ENCODE data around the gene PCSK5. TPM values are rescaled to one million over a fixed set of nuclear protein-coding genes. Genes with fewer than 3 reads are reported as not detected.
"Not testable (repeated sequence)": the region's sequence is repeated elsewhere in the genome, so short reads cannot be mapped to it uniquely, and the experiment has no call there.

Gene PCSK5
- polyA plus RNA-seq (ENCODE audit: insufficient read length in 3 of 3), result 10 to 100 TPM; 14.4 to 17.8 (median 17.3) TPM
- long read RNA-seq, donor 1, full-length matches to known transcripts, result 1 of 1 reads
- long read RNA-seq, donor 1, partial matches to known transcripts, result 0 of 1 reads
- long read RNA-seq, donor 1, other reads (novel, unspliced or antisense), result 0 of 1 reads
- long read RNA-seq, donor 2, full-length matches to known transcripts, result 1 of 1 reads
- long read RNA-seq, donor 2, partial matches to known transcripts, result 0 of 1 reads
- long read RNA-seq, donor 2, other reads (novel, unspliced or antisense), result 0 of 1 reads
- long read RNA-seq, donor 3, full-length matches to known transcripts, result 3 of 3 reads
- long read RNA-seq, donor 3, partial matches to known transcripts, result 0 of 3 reads
- long read RNA-seq, donor 3, other reads (novel, unspliced or antisense), result 0 of 3 reads
- long read RNA-seq, donor 4, full-length matches to known transcripts, result 1 of 1 reads
- long read RNA-seq, donor 4, partial matches to known transcripts, result 0 of 1 reads
- long read RNA-seq, donor 4, other reads (novel, unspliced or antisense), result 0 of 1 reads
- long read RNA-seq, donor 5, result 0 reads
- long read RNA-seq, donor 6, full-length matches to known transcripts, result 2 of 2 reads
- long read RNA-seq, donor 6, partial matches to known transcripts, result 0 of 2 reads
- long read RNA-seq, donor 6, other reads (novel, unspliced or antisense), result 0 of 2 reads
- long read RNA-seq, donor 7, full-length matches to known transcripts, result 1 of 1 reads
- long read RNA-seq, donor 7, partial matches to known transcripts, result 0 of 1 reads
- long read RNA-seq, donor 7, other reads (novel, unspliced or antisense), result 0 of 1 reads
- long read RNA-seq, donor 8, result 0 reads
- long read RNA-seq, donor 9, full-length matches to known transcripts, result 2 of 2 reads
- long read RNA-seq, donor 9, partial matches to known transcripts, result 0 of 2 reads
- long read RNA-seq, donor 9, other reads (novel, unspliced or antisense), result 0 of 2 reads
- long read RNA-seq, donor 10, full-length matches to known transcripts, result 1 of 1 reads
- long read RNA-seq, donor 10, partial matches to known transcripts, result 0 of 1 reads
- long read RNA-seq, donor 10, other reads (novel, unspliced or antisense), result 0 of 1 reads
- long read RNA-seq, donor 11, full-length matches to known transcripts, result 1 of 1 reads
- long read RNA-seq, donor 11, partial matches to known transcripts, result 0 of 1 reads
- long read RNA-seq, donor 11, other reads (novel, unspliced or antisense), result 0 of 1 reads
- long read RNA-seq, donor 12, result 0 reads
- long read RNA-seq, donor 13, result 0 reads
- long read RNA-seq, donor 14, full-length matches to known transcripts, result 2 of 2 reads
- long read RNA-seq, donor 14, partial matches to known transcripts, result 0 of 2 reads
- long read RNA-seq, donor 14, other reads (novel, unspliced or antisense), result 0 of 2 reads
- long read RNA-seq, donor 15, result 0 reads
- long read RNA-seq, donor 16, full-length matches to known transcripts, result 3 of 121 reads
- long read RNA-seq, donor 16, partial matches to known transcripts, result 42 of 121 reads
- long read RNA-seq, donor 16, other reads (novel, unspliced or antisense), result 76 of 121 reads

DNA sequence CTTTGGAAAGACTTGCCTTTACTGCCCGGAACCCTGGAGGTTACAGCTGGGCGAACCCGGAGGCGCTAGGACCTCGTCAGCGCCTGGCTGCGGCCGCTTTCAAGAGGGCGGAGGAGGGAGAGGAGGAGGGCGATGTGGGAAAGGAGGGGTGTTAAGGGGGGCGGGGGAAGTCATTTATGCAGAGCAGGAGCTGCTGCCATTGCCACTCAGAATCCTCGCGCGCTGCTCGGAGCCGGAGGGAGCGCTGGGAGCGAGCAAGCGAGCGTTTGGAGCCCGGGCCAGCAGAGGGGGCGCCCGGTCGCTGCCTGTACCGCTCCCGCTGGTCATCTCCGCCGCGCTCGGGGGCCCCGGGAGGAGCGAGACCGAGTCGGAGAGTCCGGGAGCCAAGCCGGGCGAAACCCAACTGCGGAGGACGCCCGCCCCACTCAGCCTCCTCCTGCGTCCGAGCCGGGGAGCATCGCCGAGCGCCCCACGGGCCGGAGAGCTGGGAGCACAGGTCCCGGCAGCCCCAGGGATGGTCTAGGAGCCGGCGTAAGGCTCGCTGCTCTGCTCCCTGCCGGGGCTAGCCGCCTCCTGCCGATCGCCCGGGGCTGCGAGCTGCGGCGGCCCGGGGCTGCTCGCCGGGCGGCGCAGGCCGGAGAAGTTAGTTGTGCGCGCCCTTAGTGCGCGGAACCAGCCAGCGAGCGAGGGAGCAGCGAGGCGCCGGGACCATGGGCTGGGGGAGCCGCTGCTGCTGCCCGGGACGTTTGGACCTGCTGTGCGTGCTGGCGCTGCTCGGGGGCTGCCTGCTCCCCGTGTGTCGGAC is at the start of gene PCSK5:
Gene PCSK5 (plus strand): TSS at position 202 of the 805 bp plus-strand sequence. CDS start 509 bp downstream, at position 711.
- DNase-seq (ENCODE audit: extremely low read depth in 1 of 11, low read depth in 9 of 11, low spot score in 4 of 11), result peak; percentile 84 to 96 (median 91)

DNA sequence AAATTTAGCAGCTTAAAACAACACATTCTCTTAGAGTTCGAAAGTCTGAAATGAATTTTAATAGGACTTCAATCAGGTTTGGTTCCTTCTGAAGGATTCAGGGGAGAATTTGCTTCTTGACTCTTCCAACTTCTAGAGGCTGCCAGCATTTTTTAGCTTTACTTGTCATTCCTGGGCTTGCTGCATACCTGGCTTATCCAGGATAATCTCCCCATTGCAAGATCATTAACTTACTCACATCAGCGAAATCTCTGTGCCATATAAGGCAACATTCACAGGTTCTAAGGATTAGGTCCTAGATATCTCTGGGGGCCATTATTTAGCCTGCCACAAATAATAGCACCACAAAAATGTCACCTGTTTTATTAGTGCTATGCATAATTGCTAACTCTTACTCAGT is 46.2 kb upstream of the PCSK5 start:
- no peak for DNase-seq (ENCODE audit: extremely low read depth in 1 of 11, low read depth in 9 of 11, low spot score in 4 of 11)

DNA sequence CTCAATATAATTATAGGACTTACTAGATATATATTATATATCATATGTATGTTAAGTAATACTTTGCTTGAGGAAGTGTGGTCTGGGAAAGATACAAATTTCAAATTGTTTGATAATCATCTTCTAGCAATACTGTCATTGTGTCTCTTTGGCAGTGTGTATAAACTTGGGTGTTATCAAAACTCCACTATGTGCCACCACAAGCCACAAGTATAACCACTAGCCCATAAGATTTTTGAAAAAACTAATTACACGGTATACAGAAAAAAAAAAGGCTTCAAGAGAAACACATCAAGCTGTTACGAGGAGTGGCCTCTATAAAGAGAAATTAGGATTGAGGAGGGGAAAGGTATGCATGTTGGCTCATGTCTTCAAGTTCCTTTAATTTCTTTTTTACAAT is 44.7 kb upstream of the PCSK5 start:
- DNase-seq (ENCODE audit: extremely low read depth in 1 of 11, low read depth in 9 of 11, low spot score in 4 of 11), result no peak

DNA sequence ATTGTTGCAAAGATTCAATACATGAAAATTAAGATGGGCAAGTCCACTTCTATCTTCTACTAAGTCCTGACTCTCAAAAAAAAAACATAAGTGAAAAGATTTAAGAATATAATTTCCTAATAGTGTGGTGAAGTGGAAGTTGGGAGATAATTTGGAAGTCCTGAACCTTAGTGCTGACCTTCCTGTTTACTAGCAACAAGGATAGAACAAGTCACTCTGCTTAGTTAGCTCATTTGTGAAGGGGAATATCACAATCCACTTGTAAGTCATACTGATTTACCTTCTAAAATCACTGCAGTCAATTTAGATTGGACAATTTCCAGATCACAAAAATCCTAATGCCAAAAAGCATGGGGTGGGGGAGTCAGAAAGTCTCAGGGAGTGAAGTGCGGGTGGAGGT is 43.4 kb upstream of the PCSK5 start:
- no peak for DNase-seq (ENCODE audit: extremely low read depth in 1 of 11, low read depth in 9 of 11, low spot score in 4 of 11)

DNA sequence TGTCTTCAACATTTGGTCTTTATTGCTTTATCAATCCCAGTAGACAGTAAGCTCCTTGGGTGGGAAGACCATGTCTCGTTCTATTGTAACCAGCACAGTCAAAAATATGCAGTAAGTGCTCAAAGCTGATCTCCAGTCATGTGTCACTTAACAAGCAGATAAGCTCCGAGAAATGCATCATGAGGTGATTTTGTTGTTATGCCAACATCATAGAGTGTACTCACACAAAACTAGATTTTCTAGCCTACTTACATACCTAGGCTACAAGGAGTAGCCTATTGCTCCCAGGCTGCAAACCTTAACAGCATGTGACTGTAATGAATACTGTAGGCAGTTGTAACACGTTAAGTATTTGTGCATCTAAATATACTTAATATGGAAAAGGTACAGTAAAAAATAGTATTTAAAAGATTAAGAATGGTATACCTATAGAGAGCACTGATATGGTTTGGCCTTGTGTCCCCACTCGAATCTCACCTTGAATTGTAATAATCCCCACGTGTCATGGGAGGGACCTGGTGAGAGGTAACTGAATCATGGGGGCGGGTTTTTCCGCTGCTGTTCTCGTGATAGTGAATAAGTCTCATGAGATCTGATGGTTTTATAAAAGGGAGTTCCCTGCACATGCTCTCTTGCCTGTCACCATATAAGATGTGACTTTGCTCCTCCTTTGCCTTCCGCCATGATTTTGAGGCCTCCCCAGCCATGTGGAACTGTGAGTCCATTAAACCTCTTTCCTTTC is 39.8 kb upstream of the PCSK5 start:
- DNase-seq (ENCODE audit: extremely low read depth in 1 of 11, low read depth in 9 of 11, low spot score in 4 of 11), result no peak

DNA sequence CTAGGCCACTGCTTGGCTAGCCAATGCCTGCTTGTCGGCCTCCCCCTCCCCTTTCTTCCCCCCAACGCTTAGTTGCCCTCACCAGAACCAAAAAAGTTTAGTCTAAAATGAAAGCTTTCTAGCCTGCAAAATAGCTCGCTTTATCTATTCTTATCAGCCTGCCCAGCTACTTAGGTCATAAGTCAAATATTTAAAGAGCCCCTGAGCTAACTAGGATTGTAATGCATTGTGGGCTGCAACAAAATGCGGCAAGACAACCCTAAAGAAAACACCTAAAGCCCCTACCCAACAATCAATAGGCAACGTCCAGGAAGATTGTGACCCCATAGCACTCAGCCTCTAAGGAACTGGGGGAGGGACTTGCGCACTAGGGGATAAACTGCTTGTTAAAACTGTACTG is 38.6 kb upstream of the PCSK5 start:
- DNase-seq (ENCODE audit: extremely low read depth in 1 of 11, low read depth in 9 of 11, low spot score in 4 of 11), result no peak

DNA sequence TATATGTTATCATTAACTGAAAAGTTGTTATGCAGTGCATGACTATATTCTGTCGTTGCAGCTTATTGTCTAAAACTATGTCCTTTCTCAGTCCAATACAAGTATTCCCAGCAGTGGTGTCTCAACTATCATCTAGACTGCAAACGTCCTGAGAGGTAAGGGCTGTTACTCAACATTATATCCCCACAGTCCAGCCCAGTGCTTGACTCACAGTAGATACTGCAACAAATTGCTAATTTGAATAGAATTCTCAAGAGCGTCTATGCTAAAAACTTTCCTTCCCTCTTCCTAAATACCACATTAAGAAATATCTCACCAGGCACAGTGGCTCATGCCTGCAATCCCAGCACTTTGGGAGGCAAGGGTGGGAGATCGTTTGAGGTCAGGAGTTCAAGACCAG is 37.7 kb upstream of the PCSK5 start:
- DNase-seq (ENCODE audit: extremely low read depth in 1 of 11, low read depth in 9 of 11, low spot score in 4 of 11), result no peak

DNA sequence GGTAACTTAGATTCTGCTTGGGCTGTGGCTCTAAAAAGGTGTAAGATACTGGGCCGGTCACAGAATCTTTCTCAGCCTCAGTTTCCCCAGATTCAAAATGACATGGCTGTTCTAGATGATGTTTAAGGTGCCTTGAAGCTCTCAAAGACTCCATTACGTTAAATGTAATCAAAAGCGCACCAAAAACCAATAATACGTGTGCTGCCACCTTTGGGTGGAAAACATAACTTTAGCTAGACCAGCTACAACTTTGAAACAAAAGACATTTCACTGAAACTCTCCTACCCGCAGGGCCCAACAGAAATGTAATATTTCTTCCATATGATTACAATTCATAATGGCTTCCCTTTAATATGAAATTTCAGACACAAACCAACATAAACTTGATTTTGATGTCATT is 35.0 kb upstream of the PCSK5 start:
- DNase-seq (ENCODE audit: extremely low read depth in 1 of 11, low read depth in 9 of 11, low spot score in 4 of 11), result peak in 5 of 11 donors; percentile 9 to 27 (median 15)

DNA sequence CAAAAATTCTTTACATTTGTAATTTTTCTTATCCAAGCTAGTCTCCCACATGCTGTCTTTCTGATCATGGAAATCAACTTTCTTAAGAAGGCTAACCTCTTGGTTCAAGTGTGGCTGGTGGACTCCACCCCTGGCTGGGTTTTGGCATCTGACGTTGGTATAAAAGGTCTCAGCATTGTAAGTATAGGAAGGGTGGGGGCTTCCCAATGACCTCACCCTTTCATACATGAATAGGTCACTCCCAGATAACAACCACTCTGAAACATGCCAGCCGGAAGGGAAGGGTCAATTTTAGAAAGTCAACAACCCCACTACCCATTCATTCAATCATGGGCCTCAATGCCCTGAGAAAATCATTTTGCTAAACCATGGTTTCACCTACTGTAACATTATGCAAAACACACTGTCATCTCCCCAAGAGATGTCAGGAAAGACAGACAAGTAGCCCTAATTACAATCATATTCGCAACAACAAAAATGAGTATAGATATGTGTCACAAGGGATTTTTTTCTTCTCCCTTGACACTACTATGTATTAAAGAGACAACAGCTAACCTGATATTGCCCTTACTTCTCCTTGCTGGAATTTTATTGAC is 31.9 kb upstream of the PCSK5 start:
- no peak for DNase-seq (ENCODE audit: extremely low read depth in 1 of 11, low read depth in 9 of 11, low spot score in 4 of 11)

DNA sequence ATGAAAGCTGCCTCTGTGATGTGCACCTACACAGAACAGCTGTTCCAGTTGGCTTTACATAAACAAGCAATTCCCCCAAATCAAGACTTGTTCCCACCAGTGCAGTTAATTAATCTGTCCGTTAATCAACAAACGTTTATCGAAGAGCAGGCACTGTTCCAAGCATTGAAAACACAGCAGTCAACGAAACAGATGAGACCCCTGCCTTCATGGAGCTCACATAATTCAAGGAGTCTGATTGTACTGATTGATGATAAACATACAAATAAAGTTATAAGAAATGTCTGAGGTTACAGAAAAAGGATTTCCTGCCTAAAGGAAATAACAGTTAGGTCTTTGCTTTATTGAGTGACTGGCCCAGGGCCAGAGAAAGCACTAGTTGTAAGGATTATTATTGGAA is 26.2 kb upstream of the PCSK5 start:
- peak in 2 of 11 donors; percentile 11 to 16 for DNase-seq (ENCODE audit: extremely low read depth in 1 of 11, low read depth in 9 of 11, low spot score in 4 of 11)

DNA sequence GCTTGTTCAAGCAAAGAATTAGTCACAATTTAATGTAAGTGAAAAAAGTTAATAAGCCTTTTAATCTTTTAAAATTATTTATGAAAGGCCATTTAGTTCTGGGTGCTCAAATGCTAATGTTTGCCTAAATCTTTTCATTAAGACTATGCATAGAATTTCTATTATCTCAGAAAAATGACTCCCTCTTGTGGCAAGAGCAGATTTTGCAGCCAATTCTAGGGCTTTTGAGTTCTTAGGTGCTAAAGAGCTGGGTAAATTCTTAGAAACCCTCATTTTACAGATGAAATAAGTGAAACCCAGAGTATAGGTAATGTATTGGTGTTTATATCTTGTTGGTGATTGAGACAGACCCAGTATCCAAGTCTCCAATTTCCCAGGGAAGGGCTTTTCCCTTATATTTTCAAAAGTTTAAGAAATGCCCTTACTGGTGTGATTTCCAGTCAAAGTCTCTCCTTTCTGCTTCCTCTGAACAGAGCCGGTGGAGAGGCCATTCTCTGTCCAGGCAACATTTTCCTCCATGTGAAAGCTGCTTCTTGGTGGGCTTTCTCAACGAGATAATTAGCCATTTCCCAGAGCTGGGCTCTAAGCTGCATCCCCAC is 24.1 kb upstream of the PCSK5 start:
- peak in 7 of 11 donors; percentile 32 to 66 (median 41) for DNase-seq (ENCODE audit: extremely low read depth in 1 of 11, low read depth in 9 of 11, low spot score in 4 of 11)

DNA sequence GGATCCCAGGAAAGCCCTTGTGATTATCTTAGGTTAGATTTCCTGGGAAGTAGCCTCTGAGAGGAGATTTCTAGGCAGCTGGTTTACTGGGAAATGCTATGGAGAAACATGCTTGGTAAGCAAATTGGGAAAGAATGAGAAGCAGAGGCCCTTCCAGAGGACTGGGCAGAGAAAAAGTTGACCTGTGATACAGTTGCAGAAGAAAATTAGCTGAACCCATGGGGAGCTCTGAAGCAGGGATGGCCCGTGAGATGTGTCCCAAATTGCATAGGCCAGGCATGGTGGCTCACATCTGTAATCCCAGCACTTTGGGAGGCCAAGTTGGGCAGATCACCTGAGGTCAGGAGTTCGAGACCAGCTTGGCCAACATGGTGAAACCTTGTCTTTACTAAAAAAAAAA is 21.9 kb upstream of the PCSK5 start:
- DNase-seq (ENCODE audit: extremely low read depth in 1 of 11, low read depth in 9 of 11, low spot score in 4 of 11), result not testable (repeated sequence)

DNA sequence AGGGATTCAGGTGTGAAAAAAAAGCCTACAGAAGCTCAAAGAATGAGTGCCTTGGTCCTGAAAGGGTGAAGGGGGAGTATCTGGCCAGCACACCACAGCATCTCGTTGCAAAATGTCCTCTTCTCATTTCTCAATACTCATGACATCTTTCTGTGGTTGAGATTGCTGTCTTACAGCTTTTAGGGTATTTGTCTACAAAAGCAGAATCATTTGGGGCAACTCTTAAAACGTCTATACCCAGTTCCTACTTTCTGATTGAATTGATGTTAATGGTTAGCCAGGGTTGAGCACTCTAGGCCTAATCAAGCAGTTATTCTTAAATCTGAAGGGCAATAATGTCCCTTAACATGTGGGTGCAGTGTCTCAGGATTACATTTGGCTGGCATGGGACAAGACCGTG is 21.2 kb upstream of the PCSK5 start:
- no peak for DNase-seq (ENCODE audit: extremely low read depth in 1 of 11, low read depth in 9 of 11, low spot score in 4 of 11)

DNA sequence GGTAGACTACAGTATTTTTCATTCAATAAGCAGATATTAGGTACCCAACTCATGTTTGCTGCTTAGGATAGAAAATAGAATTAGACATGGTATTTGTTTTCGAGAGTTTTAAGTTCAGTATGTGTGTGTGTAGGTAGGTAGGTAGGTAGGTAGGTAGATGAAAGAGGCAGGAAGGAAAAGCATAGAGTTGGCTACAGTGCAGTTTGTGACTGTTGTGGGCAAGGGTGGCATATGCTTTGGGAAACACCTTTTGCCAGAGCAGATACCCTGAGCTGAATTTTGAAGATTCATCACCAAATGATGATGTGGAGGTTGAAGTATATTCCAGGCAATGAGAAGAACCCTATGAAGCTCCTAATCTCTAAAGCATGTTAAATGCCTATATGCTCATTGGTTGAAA is 20.0 kb upstream of the PCSK5 start:
- no peak for DNase-seq (ENCODE audit: extremely low read depth in 1 of 11, low read depth in 9 of 11, low spot score in 4 of 11)

DNA sequence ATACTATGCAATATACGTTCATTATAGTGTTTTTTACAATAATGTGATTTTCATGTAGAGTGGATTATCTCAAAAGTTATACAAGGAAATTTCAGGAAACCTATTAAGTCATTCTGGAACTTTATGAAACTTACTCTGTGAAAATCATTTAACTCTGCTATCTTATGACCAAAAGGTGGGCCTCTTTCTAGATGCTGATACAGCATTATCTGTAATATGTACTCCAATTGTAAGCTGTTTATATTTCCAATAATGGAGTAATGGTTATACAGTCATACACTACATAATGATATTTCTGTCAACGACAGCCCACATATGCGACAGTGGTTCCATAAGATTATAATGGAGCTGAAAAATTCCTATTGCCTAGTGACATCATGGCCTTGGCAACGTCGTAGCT is 18.8 kb upstream of the PCSK5 start:
- no peak for DNase-seq (ENCODE audit: extremely low read depth in 1 of 11, low read depth in 9 of 11, low spot score in 4 of 11)

DNA sequence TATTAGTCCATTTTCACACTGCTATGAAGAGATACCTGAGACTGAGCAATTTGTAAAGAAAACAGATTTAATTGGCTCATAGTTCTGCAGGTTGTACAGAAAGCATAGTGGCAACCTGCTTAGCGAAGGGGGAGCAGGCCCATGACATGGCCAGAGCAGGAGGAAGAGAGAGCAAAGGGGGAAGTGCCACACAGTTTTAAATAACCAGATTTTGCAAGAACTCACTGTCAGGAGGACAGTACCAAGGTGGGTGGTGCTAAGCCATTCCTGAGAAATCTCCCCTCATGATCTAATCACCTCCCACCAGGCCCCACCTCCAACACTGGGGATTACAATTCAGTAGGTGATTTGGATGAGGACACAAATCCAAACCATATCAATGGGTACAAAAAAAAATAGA is 16.8 kb upstream of the PCSK5 start:
- no peak for DNase-seq (ENCODE audit: extremely low read depth in 1 of 11, low read depth in 9 of 11, low spot score in 4 of 11)
